ENCODE measurements around the gene LOXHD1. TPM values are rescaled to one million over a fixed set of nuclear protein-coding genes. Genes with fewer than 3 reads are reported as not detected.

LOXHD1 gene
- total RNA-seq, 4 donors from 2014 or later: 0.41 TPM; not detected in 3

GRCh38 chr18:46583711-46584110 lies 73.3 kb downstream of the LOXHD1 start:
- H3K27ac ChIP-seq: no peak overlapping the region
- H3K4me1 ChIP-seq: no peaks in the 10 kb centered on the region
- H3K4me3 ChIP-seq: no peak overlapping the region
- ATAC-seq (no peak), DNase-seq (no peak)
- no peaks in the 10 kb centered on the region for H3K27me3 ChIP-seq
- no peaks in the 10 kb centered on the region for H3K9me3 ChIP-seq
- intact Hi-C loops (cut with DNase I; ENCODE audit: low total_unique reads): no loop called here
- in situ Hi-C loops (cut with MboI; ENCODE audit: low sequenced_read_pairs in 4 of 4): no loop called here
- TF ChIP-seq CTCF (IDR thresholded peaks at IDR 0.05 in 4 of 5, conservative IDR thresholded peaks at IDR 0.05 in 1 of 5): no peak
- no peak for TF ChIP-seq POLR2A (IDR thresholded peaks at IDR 0.05)
- no peaks in the 10 kb centered on the region for H3K36me3 ChIP-seq

DNA sequence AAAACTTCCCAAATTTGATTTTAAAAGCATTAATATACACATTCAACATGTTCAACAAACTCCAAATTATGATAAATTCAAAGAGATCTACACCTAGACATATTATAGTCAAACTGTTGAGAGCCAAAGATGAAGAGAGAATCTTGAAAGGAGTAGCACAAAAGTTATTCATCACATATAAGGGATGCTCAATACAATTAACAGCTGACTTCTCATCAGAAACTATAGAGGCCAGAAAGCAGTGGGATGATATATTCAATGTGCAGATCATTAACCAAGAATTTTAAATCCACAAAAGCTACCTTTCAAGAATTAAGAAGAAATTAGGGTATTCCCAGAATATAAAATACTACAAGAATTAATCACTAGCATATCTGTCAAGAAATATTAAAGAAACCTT lies 75.4 kb downstream of the LOXHD1 start:
- no peak for TF ChIP-seq POLR2A (IDR thresholded peaks at IDR 0.05)
- TF ChIP-seq CTCF (IDR thresholded peaks at IDR 0.05 in 4 of 5, conservative IDR thresholded peaks at IDR 0.05 in 1 of 5): no peak
- Histone ChIP-seq H3K27me3 (no peaks in the 10 kb centered on the region), H3K9me3 (no peaks in the 10 kb centered on the region), H3K4me3 (no peak overlapping the region), H3K4me1 (no peaks in the 10 kb centered on the region), H3K27ac (no peak overlapping the region), H3K36me3 (no peaks in the 10 kb centered on the region)
- in situ Hi-C loops (cut with MboI; ENCODE audit: low sequenced_read_pairs in 4 of 4) (no loop called here), intact Hi-C loops (cut with DNase I; ENCODE audit: low total_unique reads) (no loop called here)
- DNase-seq: no peak
- ATAC-seq: no peak

DNA sequence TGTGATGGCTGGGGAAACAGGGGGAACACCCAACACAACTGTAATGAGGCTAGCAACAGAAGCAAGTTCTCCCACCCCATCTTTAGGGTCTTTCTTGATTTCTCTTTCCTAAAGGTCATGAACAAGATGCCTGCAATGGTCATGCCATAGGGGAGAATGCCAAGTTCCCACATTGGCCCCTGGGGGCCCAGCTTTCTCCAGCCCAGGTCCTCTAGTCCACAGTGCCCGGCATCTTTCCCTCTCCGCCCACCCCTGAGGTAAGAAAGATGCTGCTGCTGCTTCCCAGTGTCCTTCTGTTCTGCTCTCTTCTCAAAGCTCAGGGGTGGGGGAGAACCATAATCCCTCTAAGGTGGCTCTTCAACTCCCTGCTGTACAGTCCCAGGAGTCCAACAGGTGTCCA lies 78.0 kb downstream of the LOXHD1 start:
- intact Hi-C loops (cut with DNase I; ENCODE audit: low total_unique reads): no loop called here
- ATAC-seq: no peak
- Histone ChIP-seq H3K4me3 (no peak overlapping the region), H3K27me3 (no peaks in the 10 kb centered on the region), H3K9me3 (no peaks in the 10 kb centered on the region), H3K36me3 (no peaks in the 10 kb centered on the region), H3K4me1 (no peaks in the 10 kb centered on the region), H3K27ac (no peak overlapping the region)
- no peak for DNase-seq
- TF ChIP-seq CTCF (IDR thresholded peaks at IDR 0.05 in 4 of 5, conservative IDR thresholded peaks at IDR 0.05 in 1 of 5) (no peak), POLR2A (IDR thresholded peaks at IDR 0.05) (no peak)
- in situ Hi-C loops (cut with MboI; ENCODE audit: low sequenced_read_pairs in 4 of 4): no loop called here

DNA sequence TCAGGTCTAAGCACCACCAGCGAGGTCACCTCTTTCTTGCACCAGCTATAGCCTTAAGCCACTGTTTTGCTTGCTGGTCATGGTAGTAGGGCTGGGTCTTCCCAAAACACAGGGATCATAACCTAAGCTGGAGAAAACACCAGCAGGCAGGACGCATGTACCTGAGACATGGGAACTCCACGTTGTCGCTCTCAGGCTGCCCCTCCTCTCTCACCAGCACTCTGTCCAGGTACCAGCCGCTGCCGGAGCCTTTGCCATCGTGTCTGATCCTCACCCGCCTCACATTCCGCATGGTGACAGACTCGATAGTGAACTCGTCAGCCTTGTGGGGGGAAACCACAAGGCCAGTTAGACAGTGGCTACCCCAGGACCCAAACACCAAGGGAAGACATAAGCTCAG lies 79.5 kb downstream of the LOXHD1 start:
- H3K36me3 ChIP-seq: no peaks in the 10 kb centered on the region
- in situ Hi-C loops (cut with MboI; ENCODE audit: low sequenced_read_pairs in 4 of 4) (no loop called here), intact Hi-C loops (cut with DNase I; ENCODE audit: low total_unique reads) (no loop called here)
- no peak for DNase-seq
- H3K27ac ChIP-seq: no peak overlapping the region
- ATAC-seq: no peak
- TF ChIP-seq CTCF (IDR thresholded peaks at IDR 0.05 in 4 of 5, conservative IDR thresholded peaks at IDR 0.05 in 1 of 5): no peak
- H3K4me1 ChIP-seq: no peaks in the 10 kb centered on the region
- H3K4me3 ChIP-seq: no peak overlapping the region
- no peaks in the 10 kb centered on the region for H3K27me3 ChIP-seq
- H3K9me3 ChIP-seq: no peaks in the 10 kb centered on the region

DNA sequence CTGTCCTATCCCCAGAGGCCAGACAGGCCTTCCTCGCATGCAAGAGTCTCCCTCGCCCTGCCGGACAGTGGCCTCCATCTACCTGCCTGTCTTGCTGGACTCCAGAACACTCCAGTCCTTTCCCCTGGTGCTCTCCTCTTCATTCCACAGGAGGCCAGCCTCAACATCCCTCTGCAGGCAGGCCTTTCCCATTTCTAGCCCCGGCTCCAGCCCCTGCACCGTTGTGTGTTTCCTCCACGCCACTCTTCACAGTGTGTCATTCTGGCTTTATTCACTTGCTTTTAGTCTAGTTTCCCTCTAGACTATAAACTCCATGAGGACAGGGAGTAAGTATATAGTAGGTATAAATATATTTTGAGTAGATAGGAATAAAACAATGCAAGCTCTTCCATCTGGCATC lies 81.2 kb downstream of the LOXHD1 start:
- no peak for TF ChIP-seq POLR2A (IDR thresholded peaks at IDR 0.05)
- TF ChIP-seq CTCF (IDR thresholded peaks at IDR 0.05 in 4 of 5, conservative IDR thresholded peaks at IDR 0.05 in 1 of 5): no peak

More for the DNA sequence above, 81.2 kb downstream of the LOXHD1 start:
- in situ Hi-C loops (cut with MboI; ENCODE audit: low sequenced_read_pairs in 4 of 4): no loop called here
- no peak for ATAC-seq
- intact Hi-C loops (cut with DNase I; ENCODE audit: low total_unique reads): no loop called here
- H3K4me1 ChIP-seq: no peaks in the 10 kb centered on the region
- no peaks in the 10 kb centered on the region for H3K9me3 ChIP-seq
- DNase-seq: no peak
- no peaks in the 10 kb centered on the region for H3K36me3 ChIP-seq
- H3K4me3 ChIP-seq: no peak overlapping the region
- H3K27me3 ChIP-seq: no peaks in the 10 kb centered on the region
- no peak overlapping the region for H3K27ac ChIP-seq

All from gastrocnemius medialis (tissue), 4 donors.